K562 (cell line): ENCODE measurements around the gene TMEM108. TPM values are rescaled to one million over a fixed set of nuclear protein-coding genes. Genes with fewer than 3 reads are reported as not detected.

ENCODE experiments used
- ATAC-seq: fragments of 200-7000 bp; cut with Tn5 transposase; 3 replicates; pipeline ENCODE4 v1.9.1; 2020; ENCODE audit warnings: moderate library complexity
- BruUV-seq: library from RNA; stranded (reverse); fragments of 400-500 nt; replicated peaks from 2 replicates; lab custom pipeline; 2021; lab: Mats Ljungman, UMichigan
- CTCF ChIA-PET: fragments of 300-600 bp; formaldehyde crosslinking; extraction: SDS; loops from one replicate; lab custom pipeline; 2021; ENCODE audit warnings: low intra/inter-chr PET ratio; lab: Yijun Ruan, JAX
- POLR2A ChIA-PET: fragments of 300-600, 350-650 bp; sonication (Branson Sonifier 250); formaldehyde crosslinking; extraction: SDS; loops from one replicate; lab custom pipeline; 2021; ENCODE audit warnings: antibody characterized with exemption, inconsistent platforms; lab: Yijun Ruan, JAX
- DNase-seq, 4 experiments: peaks; one replicate each; pipeline versions ENCODE4 v3.0.0 to v3.0.0-alpha.2; 2011 to 2018; ENCODE audit warnings: low spot score in 3 of 4, mixed read lengths in 3 of 4; ENCODE audit errors: extremely low read depth in 1 of 4
- FAIRE-seq: peaks from 2 replicates; lab custom pipeline; 2011; peaks lifted over from hg19 to GRCh38; lab: Jason Lieb, UNC
- H2AFZ ChIP-seq: 2 replicates; pipeline ENCODE4 v1.6.0; 2011; ENCODE audit warnings: low read depth, low read length, control low read depth, inconsistent platforms
- H3K27ac ChIP-seq: fragments of 200-600 bp; 3 replicates; pipeline ENCODE4 v1.8.0; 2011; ENCODE audit warnings: low read depth, mild to moderate bottlenecking, control low read depth, inconsistent platforms, low read length, moderate library complexity, mixed read lengths; ENCODE audit errors: extremely low read depth
- H3K27me3 ChIP-seq, 2 experiments: fragments of 300-600 bp in 1 of 2; 2 replicates in 1 of 2; 3 replicates in 1 of 2; pipeline versions ENCODE4 v1.6.0 to v1.8.0; 2011; ENCODE audit warnings: inconsistent platforms in 2 of 2, low read length in 2 of 2, mild to moderate bottlenecking in 1 of 2, mixed read lengths in 1 of 2, moderate library complexity in 1 of 2; ENCODE audit not compliant: control insufficient read depth in 2 of 2, insufficient read depth in 2 of 2
- H3K36me3 ChIP-seq: fragments of 300-600 bp; 3 replicates; pipeline ENCODE4 v1.8.0; 2011; ENCODE audit warnings: mild to moderate bottlenecking, low read length, inconsistent platforms; ENCODE audit not compliant: control insufficient read depth, insufficient read depth
- H3K4me1 ChIP-seq, 2 experiments: fragments of 200-600 bp in 1 of 2; replicated peaks in 1 of 2; 2 replicates in 1 of 2; 3 replicates in 1 of 2; pipeline versions ENCODE4 v1.5.1 to v1.8.0; 2011; ENCODE audit warnings: inconsistent platforms in 2 of 2, low read length in 2 of 2, mild to moderate bottlenecking in 1 of 2, mixed read lengths in 1 of 2, moderate library complexity in 1 of 2; ENCODE audit not compliant: control insufficient read depth in 2 of 2, insufficient read depth in 2 of 2
- H3K4me2 ChIP-seq: 2 replicates; pipeline ENCODE4 v1.6.1; 2011; ENCODE audit warnings: low read length, control low read depth, inconsistent platforms, mixed read lengths; ENCODE audit not compliant: insufficient read depth
- H3K4me3 ChIP-seq: fragments of 200-600 bp; sonication (generic), shearing (Covaris generic); 2 replicates; pipeline ENCODE4 v1.5.1; 2016; ENCODE audit warnings: control low read depth, inconsistent platforms
- H3K79me2 ChIP-seq: fragments of 200-600 bp; 3 replicates; pipeline ENCODE4 v1.8.0; 2011; ENCODE audit warnings: low read length, inconsistent platforms; ENCODE audit not compliant: control insufficient read depth, insufficient read depth
- H3K9ac ChIP-seq, 2 experiments: 2 replicates each; pipeline versions ENCODE4 v1.6.0 to v1.6.1; 2011; ENCODE audit warnings: low read depth in 2 of 2, low read length in 2 of 2, control low read depth in 1 of 2, inconsistent platforms in 1 of 2, mild to moderate bottlenecking in 1 of 2, mixed read lengths in 1 of 2; ENCODE audit not compliant: insufficient read depth in 1 of 2
- H3K9me1 ChIP-seq: one replicate; pipeline ENCODE4 v1.6.0; 2011; ENCODE audit warnings: inconsistent platforms, mild to moderate bottlenecking, low read length, moderate library complexity; ENCODE audit not compliant: control insufficient read depth, insufficient read depth
- H3K9me3 ChIP-seq: replicated peaks from 2 replicates; pipeline ENCODE4 v1.5.1; 2011; ENCODE audit warnings: low read depth, low read length, inconsistent platforms; ENCODE audit not compliant: control insufficient read depth, insufficient read depth
- H4K20me1 ChIP-seq: replicated peaks from 2 replicates; pipeline ENCODE4 v1.6.1; 2011; ENCODE audit warnings: low read length, inconsistent platforms, mixed read lengths; ENCODE audit not compliant: control insufficient read depth, insufficient read depth
- NBN ChIP-seq: fragments of 450-650 bp; IDR thresholded peaks from 2 replicates; pipeline ENCODE4 v1.6.1; 2016; ENCODE audit warnings: low read depth, mild to moderate bottlenecking
- POU5F1 ChIP-seq: fragments of 150-350 bp; IDR thresholded peaks from 2 replicates; pipeline ENCODE4 v1.6.1; 2014; ENCODE audit warnings: borderline replicate concordance, low read length, low read depth, mild to moderate bottlenecking; ENCODE audit not compliant: partially characterized antibody
- RFX1 ChIP-seq: fragments of 450-650 bp; IDR thresholded peaks from 2 replicates; pipeline ENCODE4 v1.6.1; 2016; ENCODE audit warnings: mild to moderate bottlenecking, moderate library complexity
- SAFB ChIP-seq: fragments of 200-400 bp; formaldehyde crosslinking; IDR thresholded peaks from 2 replicates; pipeline ENCODE4 v1.6.1; 2017; ENCODE audit warnings: low read depth, low read length, borderline replicate concordance
- SMARCE1 ChIP-seq: fragments of 450-650 bp; IDR thresholded peaks from 2 replicates; pipeline ENCODE4 v1.7.1; 2016; ENCODE audit warnings: mild to moderate bottlenecking
- STAG1 ChIP-seq: sonication (generic); formaldehyde crosslinking; IDR thresholded peaks from 2 replicates; pipeline ENCODE4 v1.5.0; 2020; ENCODE audit warnings: missing genetic modification reagents, borderline replicate concordance
- TCF7L2 ChIP-seq: fragments of 150-350 bp; IDR thresholded peaks from 2 replicates; pipeline ENCODE4 v1.6.1; 2016; ENCODE audit warnings: low read depth, mild to moderate bottlenecking, low read length, moderate library complexity
- WGBS: fragments of 100-300 bp; shearing (Covaris generic); methylation state at CpG from one replicate; pipeline ENCODE4 v1.1.6; 2016; ENCODE audit warnings: low coverage, mixed read lengths; ENCODE audit not compliant: insufficient coverage; ENCODE audit errors: missing lambda C conversion rate; 5-methylcytosine and 5-hydroxymethylcytosine counted together
- in situ Hi-C: fragments of 300-500 bp; cut with MboI; formaldehyde crosslinking; loops from 4 replicates; pipeline ENCODE4 v1.15.0; 2018; ENCODE audit warnings: inconsistent platforms, mixed read lengths
- intact Hi-C: fragments of 100-400 bp; cut with micrococcal nuclease; formaldehyde crosslinking; loops from 2 replicates; pipeline ENCODE4 v1.14.2; 2022
- polyA plus RNA-seq, 8 experiments: library from polyadenylated mRNA; depleted of rRNA in 4 of 8; stranded (reverse) in 5 of 8; unstranded in 3 of 8; fragments of >200 nt; fragmentation: Nextera tagmentation in 2 of 8; fragmentation: Illumina TruSeq in 1 of 8; extraction: Ambion mirVana in 2 of 8; extraction: Trizol in 1 of 8; gene quantifications; 2 replicates each; pipeline versions ENCODE4 v1.2.1 to v1.2.3, GENCODE V29; 2011 to 2014; ENCODE audit warnings: inconsistent platforms in 1 of 8, missing spikeins in 1 of 8
- total RNA-seq, 7 experiments: library from RNA; depleted of rRNA in 6 of 7; stranded (reverse); fragments of >200 nt in 6 of 7; fragmentation: Illumina TruSeq in 2 of 7; extraction: Trizol in 2 of 7; gene quantifications; 2 replicates each; pipeline versions ENCODE4 v1.2.1 to v1.2.3, GENCODE V29; 2011 to 2021; ENCODE audit warnings: low replicate concordance in 1 of 7
- TF ChIP-seq, protein P1 (sequence below): fragments of 250-450 bp; sonication (Bioruptor Pico); IDR thresholded peaks from 2 replicates; pipeline ENCODE4 v1.8.0; 2022; ENCODE audit warnings: moderate library complexity, mild to moderate bottlenecking, inconsistent platforms

TMEM108 gene
- total and polyA plus RNA-seq, 9 of the 15 experiments (the other 6 are each of a cell fraction or from before 2014, with no cell fraction given) = 0.65 to 11.1 (median 3.4) TPM

DNA sequence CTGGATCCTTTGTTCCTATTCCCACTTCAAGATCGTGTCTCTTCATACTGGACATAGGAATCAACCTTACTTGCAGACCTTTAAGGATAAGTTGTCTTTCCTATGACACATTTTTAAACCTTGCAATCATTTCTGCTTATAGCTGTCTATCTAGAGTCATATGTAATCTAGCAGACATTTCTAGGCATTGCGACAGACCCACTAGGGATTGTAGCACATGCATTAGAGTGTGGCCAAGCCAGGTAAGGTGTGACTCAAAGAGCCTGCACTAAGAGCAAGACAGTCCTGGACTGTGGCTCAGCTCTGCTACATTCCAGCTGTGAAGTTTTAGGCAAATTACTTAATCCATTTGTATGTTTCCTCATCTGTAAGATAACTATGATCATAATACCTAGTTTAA, 322.8 kb downstream of the TMEM108 start:
- BruUV-seq = no TSS peak
- ATAC-seq = no peak
- Histone ChIP-seq H2AFZ (no peak overlapping the region), H3K4me1 (no peaks in the 10 kb centered on the region), H3K4me3 (no peak overlapping the region), H3K27ac (no peak overlapping the region), H3K9ac (no peak overlapping the region), H3K79me2 (no peaks in the 10 kb centered on the region), H3K9me1 (no peaks in the 10 kb centered on the region), H3K4me2 (no peak overlapping the region), H3K9me3 (no peaks in the 10 kb centered on the region), H3K36me3 (no peaks in the 10 kb centered on the region), H3K27me3 (no peaks in the 10 kb centered on the region), H4K20me1 (no peaks in the 10 kb centered on the region)
- FAIRE-seq = no peak
- TF ChIP-seq TCF7L2 (no peak), POU5F1 (no peak), RFX1 (no peak), SMARCE1 (no peak), NBN (no peak), STAG1 (CRISPR knock-in tag) (no peak), SAFB (no peak)
- TF ChIP-seq, protein P1, sequence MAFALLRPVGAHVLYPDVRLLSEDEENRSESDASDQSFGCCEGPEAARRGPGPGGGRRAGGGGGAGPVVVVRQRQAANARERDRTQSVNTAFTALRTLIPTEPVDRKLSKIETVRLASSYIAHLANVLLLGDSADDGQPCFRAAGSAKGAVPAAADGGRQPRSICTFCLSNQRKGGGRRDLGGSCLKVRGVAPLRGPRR = no peak
- intact Hi-C loops (no loop called here), in situ Hi-C loops (no loop called here)
- DNase-seq = no peak
- POLR2A ChIA-PET = interaction anchor here (0.5 to 0.7 kb wide), 2 partner anchors 11 to 473 kb away, joined by 3 to 4 read pairs; no protein-coding TSS in a partner anchor
- CTCF ChIA-PET = no interaction called here
- 41% methylated on average over 2 of the region's 2 CpGs for WGBS
